Measurements from ENCODE around the gene PLCG1.
"Not testable (repeated sequence)": the region's sequence is repeated elsewhere in the genome, so short reads cannot be mapped to it uniquely, and the experiment has no call there.

PLCG1 gene

GRCh38 chr20:41136680-41137613 is at the start of gene PLCG1:
Gene PLCG1, plus strand, starts transcription at chr20:41137543. Its CDS starts 99 bp downstream, at chr20:41137642.
- peak; percentile 64 to 74 for DNase-seq (ENCODE audit: low read depth in 2 of 2)

- no peak for DNase-seq (ENCODE audit: low read depth in 2 of 2)
Measured at GRCh38 chr20:41087777-41088176, 49.6 kb upstream of the PLCG1 start.

- no peak for DNase-seq (ENCODE audit: low read depth in 2 of 2)
Measured at GRCh38 chr20:41089555-41089954, 47.8 kb upstream of the PLCG1 start.

GRCh38 chr20:41091927-41092326 is 45.4 kb upstream of the PLCG1 start:
- DNase-seq (ENCODE audit: low read depth in 2 of 2), result no peak

GRCh38 chr20:41094353-41095055 is 42.8 kb upstream of the PLCG1 start:
- DNase-seq (ENCODE audit: low read depth in 2 of 2), result no peak

- DNase-seq (ENCODE audit: low read depth in 2 of 2), result peak; percentile 24 to 29
Measured at GRCh38 chr20:41095110-41095969, 42.0 kb upstream of the PLCG1 start.

- no peak for DNase-seq (ENCODE audit: low read depth in 2 of 2)
Measured at GRCh38 chr20:41098703-41099250, 38.6 kb upstream of the PLCG1 start.

GRCh38 chr20:41100001-41100480 is 37.3 kb upstream of the PLCG1 start:
- no peak for DNase-seq (ENCODE audit: low read depth in 2 of 2)

GRCh38 chr20:41101660-41102059 is 35.7 kb upstream of the PLCG1 start:
- no peak for DNase-seq (ENCODE audit: low read depth in 2 of 2)

- no peak for DNase-seq (ENCODE audit: low read depth in 2 of 2)
Measured at GRCh38 chr20:41108531-41108930, 28.8 kb upstream of the PLCG1 start.

GRCh38 chr20:41110012-41110411 is 27.3 kb upstream of the PLCG1 start:
- no peak for DNase-seq (ENCODE audit: low read depth in 2 of 2)

GRCh38 chr20:41110930-41111577 is 26.3 kb upstream of the PLCG1 start:
- no peak for DNase-seq (ENCODE audit: low read depth in 2 of 2)

- no peak for DNase-seq (ENCODE audit: low read depth in 2 of 2)
Measured at GRCh38 chr20:41111578-41111951, 25.8 kb upstream of the PLCG1 start.

- DNase-seq (ENCODE audit: low read depth in 2 of 2), result no peak
Measured at GRCh38 chr20:41116282-41116956, 20.9 kb upstream of the PLCG1 start.

- not testable (repeated sequence) for DNase-seq (ENCODE audit: low read depth in 2 of 2)
Measured at GRCh38 chr20:41118159-41118558, 19.2 kb upstream of the PLCG1 start.

GRCh38 chr20:41118632-41119031 is 18.7 kb upstream of the PLCG1 start:
- DNase-seq (ENCODE audit: low read depth in 2 of 2), result no peak

- no peak for DNase-seq (ENCODE audit: low read depth in 2 of 2)
Measured at GRCh38 chr20:41119614-41120561, 17.5 kb upstream of the PLCG1 start.

GRCh38 chr20:41121399-41121798 is 15.9 kb upstream of the PLCG1 start:
- DNase-seq (ENCODE audit: low read depth in 2 of 2), result no peak

- no peak for DNase-seq (ENCODE audit: low read depth in 2 of 2)
Measured at GRCh38 chr20:41123631-41124030, 13.7 kb upstream of the PLCG1 start.
